Liver (tissue), 3 donors: ENCODE data around the gene RAI14.

Source experiments
- CTCF ChIP-seq: fragments of 150-350 bp; IDR thresholded peaks from 2 replicates; pipeline ENCODE4 v1.5.1; 2017; ENCODE audit warnings: improper control_type of control experiment, low read depth, low read length; ENCODE audit not compliant: missing input control
- EGR1 ChIP-seq, 2 donors: IDR thresholded peaks; 2 replicates each; pipeline ENCODE4 v1.6.1; 2016 to 2018; ENCODE audit warnings: antibody characterized with exemption in 2 of 2, low read depth in 2 of 2
- REST ChIP-seq: IDR thresholded peaks from 2 replicates; pipeline ENCODE4 v1.6.1; 2016; ENCODE audit warnings: antibody characterized with exemption, mild to moderate bottlenecking
- ZBTB33 ChIP-seq: IDR thresholded peaks from 2 replicates; pipeline ENCODE4 v1.6.1; 2016; ENCODE audit warnings: antibody characterized with exemption
- donor health status: healthy.
- donor health status: healthy.

- TF ChIP-seq CTCF (no peak), EGR1 (IDR thresholded peaks at IDR 0.05; ENCODE audit: low read depth in 2 of 2) (no peak), REST (no peak), ZBTB33 (no peak)
Observed at GRCh38 chr5:34758514-34758913, 102.4 kb downstream of the RAI14 start.
